Endodermal cell (in vitro differentiated cells): ENCODE data around the gene RPS10. TPM values are rescaled to one million over a fixed set of nuclear protein-coding genes. Genes with fewer than 3 reads are reported as not detected.
A peak's percentile ranks its signal among the peaks of the same experiment; 100 is the strongest.

Experiments used
- DNase-seq: peaks from one replicate; pipeline ENCODE4 v3.0.0-alpha.2; 2017
- H3K27ac ChIP-seq: 2 replicates; pipeline ENCODE4 v1.5.1; 2013; ENCODE audit warnings: mild to moderate bottlenecking, low read depth, low read length, moderate library complexity
- H3K27me3 ChIP-seq: 2 replicates; pipeline ENCODE4 v1.6.1; 2013; ENCODE audit warnings: mild to moderate bottlenecking, low read length, moderate library complexity; ENCODE audit not compliant: insufficient read depth, control insufficient read depth, poor library complexity, severe bottlenecking
- H3K36me3 ChIP-seq: 2 replicates; pipeline ENCODE4 v1.7.0; 2013; ENCODE audit warnings: mild to moderate bottlenecking, low read length, moderate library complexity; ENCODE audit not compliant: control insufficient read depth, insufficient read depth
- H3K4me1 ChIP-seq: one replicate; pipeline ENCODE4 v1.7.0; 2013; ENCODE audit warnings: low read length; ENCODE audit not compliant: control insufficient read depth, insufficient read depth
- H3K4me3 ChIP-seq: 2 replicates; pipeline ENCODE4 v1.5.1; 2013; ENCODE audit warnings: mild to moderate bottlenecking, low read length, moderate library complexity
- H3K9ac ChIP-seq: 2 replicates; pipeline ENCODE4 v1.6.1; 2013; ENCODE audit warnings: mild to moderate bottlenecking, low read length, moderate library complexity; ENCODE audit not compliant: poor library complexity, severe bottlenecking; ENCODE audit errors: extremely low read depth
- H3K9me3 ChIP-seq: 2 replicates; pipeline ENCODE4 v1.6.1; 2013; ENCODE audit warnings: mild to moderate bottlenecking, low read length, moderate library complexity; ENCODE audit not compliant: control insufficient read depth
- H3K27ac Mint-ChIP-seq: 2 replicates; pipeline ENCODE4 v1.8.0; 2020; ENCODE audit warnings: mixed read lengths
- H3K27me3 Mint-ChIP-seq: 2 replicates; pipeline ENCODE4 v1.8.0; 2021; ENCODE audit warnings: mild to moderate bottlenecking, mixed read lengths; ENCODE audit not compliant: insufficient read depth
- H3K36me3 Mint-ChIP-seq: 2 replicates; pipeline ENCODE4 v1.8.0; 2020; ENCODE audit warnings: low read depth, mixed read lengths
- H3K4me1 Mint-ChIP-seq: 2 replicates; pipeline ENCODE4 v1.8.0; 2020; ENCODE audit warnings: mixed read lengths
- H3K4me3 Mint-ChIP-seq: 2 replicates; pipeline ENCODE4 v1.8.0; 2020; ENCODE audit warnings: mild to moderate bottlenecking, moderate library complexity, mixed read lengths
- H3K9me3 Mint-ChIP-seq: 2 replicates; pipeline ENCODE4 v1.8.0; 2020; ENCODE audit warnings: mild to moderate bottlenecking, mixed read lengths
- CTCF ChIP-seq: fragments of 200-600 bp; sonication (generic); conservative IDR thresholded peaks from 2 replicates; pipeline ENCODE4 v1.5.0; 2021; ENCODE audit warnings: antibody characterized with exemption, mild to moderate bottlenecking
- WGBS, 2 experiments: methylation state at CpG; one replicate each; pipeline versions ENCODE4 v1.1.5 to v1.1.7; 2013; ENCODE audit warnings: missing lambda C conversion rate in 2 of 2, mixed read lengths in 1 of 2; ENCODE audit not compliant: insufficient coverage in 1 of 2, insufficient read length in 1 of 2; 5-methylcytosine and 5-hydroxymethylcytosine counted together
- total RNA-seq, 2 donors: library from RNA; stranded (reverse); fragmentation: NEBNext Ultra II Directional in 1 of 2; extraction: Animal tissue kit (Norgen Biotek cat#: 25700) in 1 of 2; gene quantifications; 2 replicates in 1 of 2; 3 replicates in 1 of 2; pipeline ENCODE4 v1.2.1, GENCODE V29; 2021

Gene RPS10
- total RNA-seq, 2 donors from 2014 or later: 1,892 to 2,030 TPM

DNA sequence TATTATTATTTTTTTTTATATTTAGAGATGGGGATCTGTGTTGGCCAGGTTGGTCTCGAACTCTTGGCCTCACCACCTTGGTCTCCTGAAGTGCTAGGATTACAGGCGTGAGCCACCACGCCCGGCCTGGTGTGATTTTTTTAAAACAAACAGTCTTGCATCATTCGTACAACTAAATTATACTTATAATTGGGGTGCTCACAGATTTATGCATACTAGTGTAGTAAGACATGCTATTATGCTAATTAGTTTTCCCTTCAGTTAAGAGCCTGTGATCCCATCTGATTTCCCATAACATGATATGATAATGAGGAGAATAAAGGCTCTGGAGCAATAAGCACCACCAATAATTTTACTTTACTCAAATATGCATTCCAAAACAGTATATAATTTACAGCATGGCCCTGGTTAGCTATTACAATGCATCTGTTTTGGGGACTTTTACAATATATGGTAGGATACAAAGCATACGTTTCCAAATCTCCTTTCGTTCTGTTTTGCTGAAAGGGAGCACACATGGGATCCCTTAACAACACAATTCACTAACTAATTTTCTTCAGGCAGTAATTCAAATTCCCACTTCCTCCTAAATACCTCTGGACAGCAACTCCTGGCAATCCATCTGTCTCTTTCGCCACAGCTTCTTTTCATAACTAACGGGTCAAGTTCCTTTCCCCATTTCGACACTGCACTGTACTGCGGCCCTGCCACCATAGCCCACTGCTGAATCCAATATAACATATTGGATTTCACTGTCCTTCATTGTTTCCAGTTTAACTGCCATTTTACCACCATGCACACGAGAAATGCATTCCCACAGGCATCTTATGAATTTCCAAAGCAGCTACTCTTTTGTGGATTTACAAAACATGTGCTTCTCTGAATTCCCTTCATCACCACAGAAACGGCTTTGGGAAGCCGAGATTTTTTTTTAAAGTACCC lies 35.1 kb downstream of the RPS10 start:
- peaks cover 4% of the 10 kb centered on the region for H3K27me3 Mint-ChIP-seq
- no peak for DNase-seq
- H3K27me3 ChIP-seq: no peaks in the 10 kb centered on the region
- H3K36me3 Mint-ChIP-seq: no peaks in the 10 kb centered on the region
- TF ChIP-seq CTCF: no peak
- H3K27ac Mint-ChIP-seq: no peak overlapping the region
- no peaks in the 10 kb centered on the region for H3K36me3 ChIP-seq
- H3K4me3 Mint-ChIP-seq: no peak overlapping the region
- H3K4me1 ChIP-seq: peaks cover 19% of the 10 kb centered on the region
- peak overlapping the region; percentile 65 for H3K27ac ChIP-seq
- H3K9me3 ChIP-seq: no peaks in the 10 kb centered on the region
- H3K9me3 Mint-ChIP-seq: peaks cover 6% of the 10 kb centered on the region
- WGBS, 2 experiments: 40 to 41% methylated on average over 11 to 13 of the region's 14 CpGs
- H3K4me3 ChIP-seq: peak overlapping the region; percentile 87
- peaks cover 18% of the 10 kb centered on the region for H3K4me1 Mint-ChIP-seq
- peak overlapping the region; percentile 65 for H3K9ac ChIP-seq

DNA sequence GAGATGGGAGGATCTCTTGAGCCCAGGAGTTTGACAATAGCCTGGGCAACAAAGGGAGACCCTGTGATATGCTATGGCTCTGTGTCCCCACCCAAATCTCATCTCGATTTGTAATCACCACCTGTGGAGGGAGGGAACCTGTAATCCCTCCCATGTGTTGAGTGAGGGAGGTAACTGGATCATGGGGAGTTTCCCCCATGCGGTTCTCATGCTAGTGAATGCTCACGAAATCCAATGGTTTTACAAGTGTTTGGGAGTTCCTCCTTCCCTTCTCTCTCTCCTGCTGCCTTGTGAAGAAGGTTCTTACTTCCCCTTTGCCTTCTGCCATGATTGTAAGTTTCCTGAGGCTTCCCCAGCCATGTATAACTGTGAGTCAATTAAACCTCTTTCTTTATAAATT lies 36.8 kb downstream of the RPS10 start:
- H3K27ac ChIP-seq: no peak overlapping the region
- peaks cover 27% of the 10 kb centered on the region for H3K4me1 Mint-ChIP-seq
- no peak for DNase-seq
- H3K27ac Mint-ChIP-seq: no peak overlapping the region
- no peaks in the 10 kb centered on the region for H3K27me3 ChIP-seq
- H3K36me3 ChIP-seq: no peaks in the 10 kb centered on the region
- no peaks in the 10 kb centered on the region for H3K36me3 Mint-ChIP-seq
- H3K4me3 Mint-ChIP-seq: no peak overlapping the region
- 85 to 86% methylated on average over 3 of the region's 3 CpGs for WGBS, 2 experiments
- H3K4me1 ChIP-seq: peaks cover 19% of the 10 kb centered on the region
- peaks cover 3% of the 10 kb centered on the region for H3K9me3 Mint-ChIP-seq
- no peaks in the 10 kb centered on the region for H3K9me3 ChIP-seq
- no peak overlapping the region for H3K9ac ChIP-seq
- no peak overlapping the region for H3K4me3 ChIP-seq
- no peak for TF ChIP-seq CTCF
- peaks cover 4% of the 10 kb centered on the region for H3K27me3 Mint-ChIP-seq

- H3K9me3 Mint-ChIP-seq: peaks cover 3% of the 10 kb centered on the region
Observed at GRCh38 chr6:34388421-34388820, 37.4 kb downstream of the RPS10 start.

More at GRCh38 chr6:34388421-34388820, 37.4 kb downstream of the RPS10 start:
- Histone ChIP-seq H3K9ac (no peak overlapping the region), H3K27ac (no peak overlapping the region), H3K9me3 (no peaks in the 10 kb centered on the region), H3K27me3 (no peaks in the 10 kb centered on the region), H3K4me1 (peaks cover 19% of the 10 kb centered on the region), H3K36me3 (no peaks in the 10 kb centered on the region), H3K4me3 (no peak overlapping the region)
- peaks cover 2% of the 10 kb centered on the region for H3K36me3 Mint-ChIP-seq
- H3K4me3 Mint-ChIP-seq: no peak overlapping the region
- 98 to 100% methylated on average over 2 to 3 of the region's 3 CpGs for WGBS, 2 experiments
- TF ChIP-seq CTCF: no peak
- no peak for DNase-seq
- no peak overlapping the region for H3K27ac Mint-ChIP-seq
- peaks cover 32% of the 10 kb centered on the region for H3K4me1 Mint-ChIP-seq
- no peaks in the 10 kb centered on the region for H3K27me3 Mint-ChIP-seq
